HG02981 (cell line): ENCODE results near the gene CREB5.

Experiments used
- ATAC-seq: cut with Tn5 transposase; IDR thresholded peaks from one replicate; pipeline ENCODE4 v1.9.1; 2021; ENCODE audit warnings: mild to moderate bottlenecking, moderate library complexity; ENCODE audit not compliant: unreplicated experiment

Gene CREB5

GRCh38 chr7:28433039-28433438, 20.7 kb downstream of the CREB5 start:
- ATAC-seq: no peak

- no peak for ATAC-seq
Observed at GRCh38 chr7:28433699-28434219, 21.4 kb downstream of the CREB5 start.

GRCh38 chr7:28434510-28434909, 22.2 kb downstream of the CREB5 start:
- ATAC-seq: no peak

DNA sequence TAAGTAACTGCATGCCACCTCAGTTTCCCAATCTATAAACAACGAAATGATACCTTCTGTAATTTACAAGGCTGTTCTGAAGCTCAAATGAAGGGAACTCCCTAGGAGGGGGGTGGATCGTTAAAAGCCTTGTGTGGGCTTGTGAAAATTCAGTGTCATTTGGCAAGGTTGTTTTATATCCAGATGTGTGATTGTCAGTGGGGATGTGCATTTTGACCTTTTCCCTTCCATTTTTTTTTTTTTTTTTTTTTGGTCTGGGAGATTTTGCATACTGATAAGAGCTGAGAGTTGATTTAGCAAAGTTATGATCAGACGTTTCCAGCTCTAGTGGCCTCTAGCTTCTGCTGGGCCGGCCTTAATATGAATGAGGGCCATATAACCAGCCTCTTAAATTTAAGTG, 22.8 kb downstream of the CREB5 start:
- no peak for ATAC-seq

DNA sequence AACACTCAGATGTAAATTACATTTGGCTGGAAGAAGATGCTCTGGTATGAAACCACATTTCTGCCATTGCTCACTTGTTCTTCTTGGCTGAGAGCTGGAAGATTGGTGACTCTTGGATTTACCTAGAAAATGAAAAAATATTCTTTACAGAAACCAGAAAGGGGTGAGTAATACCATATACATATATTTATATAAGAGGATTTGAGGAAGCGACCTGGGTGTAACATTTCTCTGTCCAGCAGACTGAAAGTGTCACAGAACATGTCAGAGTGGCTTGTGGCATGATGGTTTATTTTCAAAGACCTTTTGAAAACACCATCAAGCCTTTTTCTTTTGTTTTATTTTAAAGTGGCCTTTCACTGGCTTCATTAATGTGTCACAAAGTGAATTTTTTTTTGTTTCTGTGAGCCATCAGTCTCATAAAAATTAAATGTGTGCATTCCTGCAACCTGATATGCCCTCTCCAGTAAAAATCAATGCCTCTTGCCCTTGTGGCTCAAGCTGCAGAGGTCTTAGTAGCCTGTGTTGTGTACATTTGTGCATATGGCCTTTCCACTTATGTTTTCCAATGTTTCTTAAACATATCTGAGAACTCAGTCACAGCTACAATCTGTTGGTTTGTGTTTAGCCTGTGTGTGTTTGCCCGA, 23.5 kb downstream of the CREB5 start:
- no peak for ATAC-seq

- no peak for ATAC-seq
Observed at GRCh38 chr7:28440055-28440601, 27.8 kb downstream of the CREB5 start.

DNA sequence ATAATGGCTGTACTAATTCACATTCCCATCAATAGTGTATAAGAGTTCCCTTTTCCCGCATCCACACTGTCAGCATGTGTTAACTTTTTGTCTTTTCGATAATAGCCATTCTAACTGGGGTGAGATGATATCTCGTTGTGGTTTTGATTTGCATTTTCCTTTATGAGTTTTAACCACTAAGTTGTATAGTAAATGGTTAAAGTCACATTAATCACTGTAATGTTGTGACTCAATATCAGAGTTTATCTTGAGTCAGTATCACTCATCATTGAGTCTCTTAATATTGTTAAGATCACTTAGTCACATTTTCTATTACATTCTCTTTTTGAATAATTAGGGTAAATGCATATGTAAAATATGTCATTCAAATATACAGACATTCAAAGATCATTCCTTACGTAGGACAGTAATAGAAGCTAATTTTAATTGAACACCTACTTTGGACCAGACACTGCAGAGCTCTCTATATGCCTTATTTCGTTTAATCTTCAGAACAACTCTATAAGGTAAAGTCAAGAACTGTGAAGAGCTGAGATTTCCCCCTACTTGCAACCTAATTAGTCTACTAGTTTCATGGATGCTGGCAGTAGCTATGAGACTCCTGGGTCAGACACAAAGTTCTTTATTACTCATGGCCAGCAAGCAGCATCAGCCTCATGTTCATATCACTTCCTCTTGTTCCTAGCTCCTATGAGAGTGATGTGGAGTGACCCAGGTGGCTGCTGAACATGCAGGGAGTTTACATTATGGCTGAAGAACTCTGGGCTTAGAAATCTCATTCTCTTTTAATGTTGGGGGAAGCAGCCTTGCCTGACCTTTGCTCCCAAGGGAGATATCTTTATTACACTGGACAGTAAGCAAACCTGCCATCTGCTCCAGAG, 30.5 kb downstream of the CREB5 start:
- no peak for ATAC-seq

GRCh38 chr7:28446131-28446530, 33.8 kb downstream of the CREB5 start:
- no peak for ATAC-seq

DNA sequence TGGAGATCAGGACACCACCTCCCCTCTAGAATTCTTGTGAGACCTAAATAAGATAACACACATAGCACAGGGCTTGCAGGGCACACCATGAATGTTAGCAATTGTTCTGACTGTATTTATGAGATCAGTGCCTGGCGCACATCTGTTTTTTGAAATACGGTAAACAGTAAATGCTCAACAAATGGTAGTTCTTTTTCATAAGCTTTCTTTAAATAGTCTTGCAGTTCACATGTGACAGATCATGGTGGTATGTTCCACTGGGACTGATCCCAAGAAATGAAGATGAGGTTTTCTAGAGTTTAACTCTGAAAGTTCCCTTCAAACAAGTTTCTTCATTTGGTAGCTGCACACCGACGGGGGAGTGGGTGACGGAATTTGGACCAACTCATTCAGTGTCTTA, 34.8 kb downstream of the CREB5 start:
- ATAC-seq: no peak

GRCh38 chr7:28448708-28449107, 36.4 kb downstream of the CREB5 start:
- no peak for ATAC-seq

DNA sequence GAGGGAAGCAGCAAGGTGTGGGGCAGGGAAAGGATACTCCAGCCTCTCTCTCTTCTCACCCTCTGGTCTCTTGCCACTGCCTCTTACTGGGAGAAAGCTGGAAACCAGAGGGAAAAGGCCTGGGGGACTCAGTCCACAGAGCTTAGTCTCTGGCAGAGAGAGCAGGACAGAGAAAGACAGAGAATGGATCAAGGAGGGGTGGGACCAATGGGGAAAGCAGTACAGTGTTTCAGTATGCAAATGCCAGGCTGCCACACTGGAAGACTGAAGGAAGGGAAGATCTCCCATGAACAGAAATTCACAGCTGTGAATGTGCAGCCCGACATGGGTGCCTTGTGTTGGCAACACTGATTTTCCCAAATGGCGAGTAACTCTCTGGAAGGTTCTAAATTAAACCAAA, 40.4 kb downstream of the CREB5 start:
- ATAC-seq: no peak

- no peak for ATAC-seq
Observed at GRCh38 chr7:28455486-28455885, 43.2 kb downstream of the CREB5 start.

DNA sequence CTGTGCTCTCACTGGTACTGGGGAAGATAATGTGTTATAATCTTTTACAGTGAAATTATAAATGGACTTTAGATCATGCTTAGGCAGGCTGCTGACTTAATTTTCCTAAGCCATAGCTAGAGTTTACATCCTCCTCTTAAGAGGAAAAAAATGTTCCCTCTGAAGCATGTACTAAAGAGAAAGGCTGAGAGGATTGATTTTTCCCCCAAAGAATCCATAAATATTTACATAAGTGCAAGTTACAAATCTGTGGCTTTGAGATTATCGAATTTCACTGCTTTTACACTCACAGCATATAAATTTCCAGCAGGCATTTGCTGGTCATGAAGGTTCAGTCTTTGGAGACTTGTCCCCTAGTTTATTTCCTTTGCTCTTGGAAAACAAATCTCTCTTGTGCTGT, 43.7 kb downstream of the CREB5 start:
- no peak for ATAC-seq

- no peak for ATAC-seq
Observed at GRCh38 chr7:28458732-28459131, 46.4 kb downstream of the CREB5 start.

DNA sequence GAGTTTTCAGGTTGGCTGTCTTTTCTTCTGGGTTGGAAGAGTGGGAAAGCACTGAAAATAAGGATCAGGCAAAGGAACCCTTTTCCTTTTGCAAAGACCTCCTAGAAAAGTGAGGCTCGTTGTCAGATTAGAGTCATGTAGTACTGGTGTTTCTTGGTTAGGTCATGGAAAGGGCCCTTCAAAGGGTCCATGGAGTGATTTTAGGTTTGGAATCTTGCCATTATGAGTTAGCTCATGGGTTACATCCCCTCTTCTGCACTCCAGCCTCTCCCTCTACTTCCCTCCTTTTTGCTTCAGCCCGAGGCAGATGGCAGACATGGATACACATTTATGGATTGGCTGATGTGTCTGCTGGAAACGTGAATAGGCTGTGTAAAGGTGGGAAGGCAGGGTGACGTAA, 47.0 kb downstream of the CREB5 start:
- ATAC-seq: no peak

GRCh38 chr7:28465697-28466096, 53.4 kb downstream of the CREB5 start:
- no peak for ATAC-seq

- no peak for ATAC-seq
Observed at GRCh38 chr7:28466341-28466740, 54.0 kb downstream of the CREB5 start.

DNA sequence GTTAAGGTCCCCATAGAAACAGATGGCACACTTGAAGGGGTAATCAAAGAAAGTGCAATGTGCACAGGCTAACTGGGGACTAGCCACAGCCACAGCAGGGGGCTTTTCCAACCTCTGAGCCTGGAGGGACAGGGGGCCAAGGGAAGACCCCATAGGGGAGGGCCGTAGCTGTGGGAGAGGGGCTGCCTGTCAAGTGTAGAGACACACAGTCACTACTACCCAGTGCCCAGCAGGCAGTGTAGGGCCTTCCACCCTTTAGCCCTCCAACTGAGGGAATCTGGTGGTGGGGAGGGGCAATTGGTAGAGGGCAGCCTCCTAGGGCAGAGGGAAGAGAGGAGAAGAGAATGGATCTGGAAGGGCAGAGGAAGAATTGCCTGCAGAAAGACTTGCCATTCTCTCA, 54.6 kb downstream of the CREB5 start:
- no peak for ATAC-seq

- no peak for ATAC-seq
Observed at GRCh38 chr7:28469562-28469961, 57.2 kb downstream of the CREB5 start.

DNA sequence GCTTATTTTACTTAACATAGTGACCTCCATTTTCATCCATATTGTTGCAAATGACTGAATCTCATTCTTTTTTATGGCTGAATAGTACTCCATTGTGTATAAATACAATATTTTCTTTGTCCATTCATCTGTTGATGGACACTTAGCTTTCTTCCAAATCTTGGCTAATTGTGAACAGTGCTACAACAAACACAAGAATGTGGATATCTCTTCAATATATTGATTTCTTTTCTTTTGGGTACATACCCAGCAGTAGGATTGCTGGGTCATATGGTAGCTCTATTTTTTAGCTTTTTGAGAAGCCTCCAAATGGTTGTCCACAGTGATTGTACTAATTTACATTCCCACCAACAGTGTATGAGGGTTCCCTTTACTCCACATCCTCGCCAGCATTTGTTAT, 58.0 kb downstream of the CREB5 start:
- no peak for ATAC-seq

DNA sequence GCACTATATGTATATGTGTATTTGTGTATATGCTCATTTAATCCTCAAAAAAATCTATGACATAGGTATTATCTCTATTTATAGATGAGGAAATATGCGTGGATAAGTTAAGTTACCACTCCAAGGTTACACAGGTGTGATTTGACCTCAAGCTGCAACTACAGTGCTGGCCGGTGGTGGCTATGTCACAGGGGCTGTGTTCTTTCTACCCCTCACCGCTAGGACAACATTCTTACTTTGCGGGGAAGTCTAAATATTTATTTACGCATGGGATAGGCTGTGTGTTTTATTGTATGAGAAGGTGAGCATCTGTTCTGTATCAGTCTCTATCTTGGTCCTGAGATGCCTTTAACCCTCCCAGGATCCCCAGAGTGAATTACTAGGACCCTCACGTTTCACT, 60.0 kb downstream of the CREB5 start:
- no peak for ATAC-seq
